PFSK-1 (cell line): ENCODE data around the gene DYRK2.

Experiments
- FOXP2 ChIP-seq: optimal IDR thresholded peaks from 2 replicates; pipeline ENCODE3; 2011; ENCODE audit warnings: borderline replicate concordance, control low read depth, inconsistent platforms; ENCODE audit not compliant: insufficient read depth; ENCODE audit errors: extremely low read length, extremely low read depth
- POLR2AphosphoS5 ChIP-seq: IDR thresholded peaks from 2 replicates; pipeline ENCODE4 v1.6.1; 2012; ENCODE audit warnings: low read depth, mild to moderate bottlenecking, control low read depth, low read length, moderate library complexity
- SIN3A ChIP-seq: IDR thresholded peaks from 2 replicates; pipeline ENCODE4 v1.6.1; 2012; ENCODE audit warnings: mild to moderate bottlenecking, low read length, moderate library complexity, borderline replicate concordance; ENCODE audit not compliant: insufficient read depth
- TAF1 ChIP-seq: IDR thresholded peaks from 2 replicates; pipeline ENCODE4 v1.6.1; 2012; ENCODE audit warnings: low read length, control low read depth, borderline replicate concordance; ENCODE audit not compliant: insufficient read depth
- TF ChIP-seq, protein P1 (sequence below), 2 experiments: IDR thresholded peaks; 2 replicates each; pipeline versions ENCODE4 v1.6.1 to v1.8.0; 2011 to 2012; ENCODE audit warnings: low read depth in 2 of 2, low read length in 2 of 2, control low read depth in 1 of 2, inconsistent platforms in 1 of 2, mild to moderate bottlenecking in 1 of 2, moderate library complexity in 1 of 2; ENCODE audit not compliant: insufficient read depth in 1 of 2

Gene DYRK2

DNA sequence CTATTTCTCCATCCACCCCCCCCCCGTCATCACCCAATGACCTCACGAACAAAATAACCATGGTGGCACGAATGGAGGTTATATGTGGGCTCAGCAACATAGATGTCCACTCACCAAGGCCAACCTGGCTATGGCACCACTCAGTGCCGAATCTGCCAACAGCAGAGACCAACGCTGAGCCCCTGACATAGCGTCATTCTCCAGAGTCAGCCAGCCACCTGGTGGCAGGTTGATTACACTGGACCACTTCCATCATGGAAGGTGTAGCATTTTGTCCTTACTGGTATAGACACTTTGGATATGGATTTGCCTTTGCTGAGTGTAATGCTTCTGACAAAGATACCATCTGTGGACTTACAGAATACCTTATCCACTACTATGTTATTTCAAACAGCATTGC lies 24.2 kb upstream of the DYRK2 start:
- TF ChIP-seq POLR2AphosphoS5 (no peak), SIN3A (no peak), FOXP2 (no peak)
- TF ChIP-seq, protein P1, sequence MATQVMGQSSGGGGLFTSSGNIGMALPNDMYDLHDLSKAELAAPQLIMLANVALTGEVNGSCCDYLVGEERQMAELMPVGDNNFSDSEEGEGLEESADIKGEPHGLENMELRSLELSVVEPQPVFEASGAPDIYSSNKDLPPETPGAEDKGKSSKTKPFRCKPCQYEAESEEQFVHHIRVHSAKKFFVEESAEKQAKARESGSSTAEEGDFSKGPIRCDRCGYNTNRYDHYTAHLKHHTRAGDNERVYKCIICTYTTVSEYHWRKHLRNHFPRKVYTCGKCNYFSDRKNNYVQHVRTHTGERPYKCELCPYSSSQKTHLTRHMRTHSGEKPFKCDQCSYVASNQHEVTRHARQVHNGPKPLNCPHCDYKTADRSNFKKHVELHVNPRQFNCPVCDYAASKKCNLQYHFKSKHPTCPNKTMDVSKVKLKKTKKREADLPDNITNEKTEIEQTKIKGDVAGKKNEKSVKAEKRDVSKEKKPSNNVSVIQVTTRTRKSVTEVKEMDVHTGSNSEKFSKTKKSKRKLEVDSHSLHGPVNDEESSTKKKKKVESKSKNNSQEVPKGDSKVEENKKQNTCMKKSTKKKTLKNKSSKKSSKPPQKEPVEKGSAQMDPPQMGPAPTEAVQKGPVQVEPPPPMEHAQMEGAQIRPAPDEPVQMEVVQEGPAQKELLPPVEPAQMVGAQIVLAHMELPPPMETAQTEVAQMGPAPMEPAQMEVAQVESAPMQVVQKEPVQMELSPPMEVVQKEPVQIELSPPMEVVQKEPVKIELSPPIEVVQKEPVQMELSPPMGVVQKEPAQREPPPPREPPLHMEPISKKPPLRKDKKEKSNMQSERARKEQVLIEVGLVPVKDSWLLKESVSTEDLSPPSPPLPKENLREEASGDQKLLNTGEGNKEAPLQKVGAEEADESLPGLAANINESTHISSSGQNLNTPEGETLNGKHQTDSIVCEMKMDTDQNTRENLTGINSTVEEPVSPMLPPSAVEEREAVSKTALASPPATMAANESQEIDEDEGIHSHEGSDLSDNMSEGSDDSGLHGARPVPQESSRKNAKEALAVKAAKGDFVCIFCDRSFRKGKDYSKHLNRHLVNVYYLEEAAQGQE (IDR thresholded peaks at IDR 0.05; ENCODE audit: insufficient read depth in 1 of 2, low read depth in 2 of 2, low read length in 2 of 2) = no peak

DNA sequence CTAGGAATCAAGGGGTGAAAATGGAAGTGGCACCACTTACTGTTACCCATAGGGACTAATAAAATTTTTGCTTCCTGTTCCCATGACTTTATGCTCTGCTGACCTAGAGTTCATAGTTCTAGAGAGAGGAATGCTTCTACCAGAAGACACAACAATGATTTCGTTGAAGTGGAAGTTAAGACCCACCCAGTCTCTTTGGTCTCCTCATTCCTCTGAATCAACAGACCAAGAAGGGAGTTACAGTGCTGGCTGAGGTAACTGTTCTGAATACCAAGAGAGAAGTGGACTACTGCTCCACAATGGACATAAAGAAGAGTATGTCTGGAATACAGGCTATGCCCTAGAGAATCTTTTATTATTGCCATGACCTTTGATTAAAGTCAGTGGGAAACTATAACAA lies 23.5 kb upstream of the DYRK2 start:
- no peak for TF ChIP-seq SIN3A
- TF ChIP-seq, protein P1 (IDR thresholded peaks at IDR 0.05; ENCODE audit: insufficient read depth in 1 of 2, low read depth in 2 of 2, low read length in 2 of 2) = no peak
- no peak for TF ChIP-seq FOXP2
- TF ChIP-seq TAF1 = no peak
- no peak for TF ChIP-seq POLR2AphosphoS5

DNA sequence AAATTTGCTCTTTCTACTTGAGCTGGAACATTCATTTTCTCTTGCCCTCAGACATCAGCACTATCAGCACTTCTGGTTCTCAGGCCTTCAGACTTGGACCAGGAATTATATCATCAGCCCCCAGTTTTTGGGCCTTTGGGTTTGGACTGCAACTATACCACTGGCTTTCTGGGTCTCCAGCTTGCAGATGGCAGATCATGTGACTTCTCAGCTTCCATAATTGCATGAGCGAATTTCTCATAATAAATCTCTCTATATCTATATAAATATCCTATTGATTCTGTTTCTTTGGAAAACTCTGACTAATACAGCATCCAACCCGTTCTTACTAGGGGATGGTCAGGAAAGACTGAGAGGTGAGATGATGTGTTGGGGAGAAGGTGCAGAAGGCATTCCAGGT lies 22.4 kb upstream of the DYRK2 start:
- TF ChIP-seq FOXP2 (no peak), TAF1 (no peak), SIN3A (no peak), POLR2AphosphoS5 (no peak)
- TF ChIP-seq, protein P1 (IDR thresholded peaks at IDR 0.05; ENCODE audit: insufficient read depth in 1 of 2, low read depth in 2 of 2, low read length in 2 of 2) = no peak

DNA sequence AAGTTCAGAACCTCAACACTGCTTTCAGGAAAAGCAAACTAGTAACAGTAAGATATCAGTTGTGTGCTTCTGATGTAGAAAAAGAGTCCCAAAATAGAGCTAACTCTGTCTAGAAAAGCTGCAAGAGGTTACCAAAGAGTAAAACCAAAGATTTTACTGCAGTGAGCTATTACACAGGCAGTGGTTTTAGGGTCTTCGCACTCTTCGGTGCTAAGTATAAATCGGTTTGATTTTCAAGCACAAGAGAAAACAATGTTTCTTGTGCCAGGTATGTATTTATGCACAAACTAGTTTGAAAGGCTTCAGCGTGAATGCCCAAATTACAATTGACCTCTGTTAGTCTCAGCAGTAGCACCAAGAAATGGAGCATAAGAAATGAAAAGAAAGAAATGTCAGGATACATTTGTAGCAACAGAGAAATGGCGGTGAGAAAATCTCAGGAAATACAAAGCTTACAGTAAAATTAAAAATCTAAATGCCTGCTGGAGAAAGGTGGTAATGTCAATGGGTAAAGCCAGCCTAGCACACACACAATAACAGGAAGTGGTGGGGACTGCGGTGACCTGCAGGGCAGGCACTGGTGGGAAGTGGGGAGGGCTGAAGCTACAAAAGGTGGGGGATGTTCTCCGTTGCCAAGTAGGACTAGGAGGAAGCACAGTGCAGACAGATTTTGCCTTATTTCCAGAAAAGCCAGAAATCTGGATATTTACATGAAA lies 18.0 kb upstream of the DYRK2 start:
- peak; percentile 66 for TF ChIP-seq FOXP2
- TF ChIP-seq POLR2AphosphoS5 = no peak

DNA sequence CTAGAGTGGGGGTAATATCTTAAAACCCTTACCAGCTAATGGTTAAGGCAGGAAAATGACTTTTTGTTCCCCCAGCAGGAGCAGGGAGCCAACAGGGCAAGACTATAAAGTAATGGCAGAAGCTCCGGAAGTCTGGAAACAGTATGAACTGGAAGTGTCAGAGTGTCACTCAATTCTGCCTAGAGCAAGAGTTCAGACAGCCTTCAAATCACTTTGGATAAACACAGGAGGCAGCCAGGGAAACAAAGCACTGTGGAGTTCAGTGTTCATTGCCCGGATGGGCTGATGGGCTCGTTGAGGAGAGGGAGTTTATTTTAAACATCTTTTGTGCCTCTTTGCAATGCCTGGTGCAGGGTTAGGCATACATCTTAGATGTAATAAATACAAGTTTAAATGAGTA lies 16.5 kb upstream of the DYRK2 start:
- TF ChIP-seq FOXP2 (no peak), SIN3A (peak; percentile 50; the same call in 1 of the 2 replicates)
- TF ChIP-seq, protein P1 (IDR thresholded peaks at IDR 0.05; ENCODE audit: insufficient read depth in 1 of 2, low read depth in 2 of 2, low read length in 2 of 2) = no peak
